SK-N-DZ (cell line): ENCODE data around the gene SLC6A3.

Experiments used
- DNase-seq: peaks from one replicate; pipeline ENCODE4 v3.0.0-alpha.2; 2015; ENCODE audit warnings: low spot score

The SLC6A3 gene

DNA sequence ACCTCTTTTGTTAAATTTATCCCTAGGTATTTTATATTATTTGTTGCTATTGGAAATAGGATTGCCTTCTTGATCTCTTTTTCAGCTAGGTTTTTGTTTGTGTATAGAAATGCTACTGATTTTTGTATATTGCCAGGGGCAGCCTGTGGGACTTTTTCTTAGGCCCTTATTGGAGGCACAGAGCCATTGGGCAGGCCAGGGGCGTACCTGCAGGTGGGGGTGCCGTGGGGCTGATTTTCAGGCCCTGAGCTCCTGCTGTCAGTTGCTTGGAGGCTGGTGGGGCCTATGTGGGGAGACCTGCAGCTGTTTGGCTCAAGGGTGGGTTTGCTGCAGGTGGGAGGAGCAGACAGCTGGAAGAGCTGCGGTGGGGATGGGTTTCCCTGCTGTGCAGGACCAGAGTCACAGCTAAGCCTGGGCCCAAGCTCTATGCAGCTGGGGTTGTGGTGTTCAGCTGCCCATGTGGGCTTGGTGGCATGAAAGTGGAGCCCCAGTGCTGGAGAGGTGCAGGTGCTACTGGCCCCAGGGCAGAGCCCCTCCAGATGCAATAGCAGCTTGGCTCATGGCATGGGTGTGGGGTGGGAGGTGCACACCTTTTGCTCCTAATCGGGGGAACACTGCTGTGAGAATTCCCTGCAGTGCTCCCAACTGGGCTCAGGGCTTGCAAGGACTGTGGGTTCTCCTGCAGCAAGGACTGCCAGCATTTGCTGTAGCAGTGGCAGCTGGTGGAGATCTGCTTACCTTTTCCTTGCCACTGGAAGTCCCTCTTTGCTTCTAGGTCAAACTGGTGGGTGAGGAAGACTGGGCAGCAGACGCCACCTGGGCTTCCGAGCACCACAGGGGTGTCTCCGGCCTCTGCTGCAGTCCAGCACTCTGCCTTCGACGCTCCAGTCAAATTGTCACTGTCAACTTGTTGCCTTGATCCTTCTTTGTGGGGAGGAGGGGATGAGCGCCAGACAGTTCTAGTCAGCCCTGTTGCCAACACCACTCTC is 92.7 kb downstream of the SLC6A3 start:
- DNase-seq: no peak

DNA sequence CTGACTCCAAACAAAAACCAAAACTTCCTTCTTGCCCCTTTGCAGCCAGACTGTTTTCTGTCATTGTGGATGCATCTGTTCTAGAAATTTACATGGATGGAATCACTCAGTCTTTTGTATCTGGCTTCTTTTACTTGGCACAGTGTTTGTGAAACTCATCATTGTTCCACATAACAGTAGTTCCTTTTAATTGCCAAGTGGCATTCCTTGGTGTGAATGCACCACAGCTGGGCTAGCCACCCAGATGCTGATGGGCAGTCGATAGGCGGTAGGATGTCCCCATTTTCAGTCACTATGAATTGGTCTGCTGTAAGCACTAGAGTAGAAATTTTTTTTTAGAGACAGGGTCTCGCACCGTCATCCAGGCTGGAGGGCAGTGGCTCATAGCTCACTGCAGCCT is 94.1 kb downstream of the SLC6A3 start:
- no peak for DNase-seq

DNA sequence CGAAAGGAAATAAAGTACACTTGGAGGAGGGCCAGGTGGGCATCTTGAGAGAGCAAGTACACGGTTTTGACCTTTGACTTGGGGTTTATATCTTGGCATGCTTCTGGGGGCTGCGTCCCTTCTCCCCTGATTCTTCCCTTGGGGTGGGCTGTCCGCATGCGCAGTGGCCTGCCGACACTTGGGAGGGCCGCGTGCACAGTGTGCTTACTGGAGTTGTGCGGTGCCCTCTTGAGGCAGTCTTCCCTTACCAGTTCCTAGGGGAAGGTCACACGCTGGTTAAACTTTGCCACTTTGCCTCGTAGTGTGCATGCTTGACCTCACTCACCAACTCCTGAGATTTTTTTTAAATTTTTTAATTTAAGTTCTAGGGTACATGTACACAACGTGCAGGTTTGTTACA is 96.0 kb downstream of the SLC6A3 start:
- no peak for DNase-seq

DNA sequence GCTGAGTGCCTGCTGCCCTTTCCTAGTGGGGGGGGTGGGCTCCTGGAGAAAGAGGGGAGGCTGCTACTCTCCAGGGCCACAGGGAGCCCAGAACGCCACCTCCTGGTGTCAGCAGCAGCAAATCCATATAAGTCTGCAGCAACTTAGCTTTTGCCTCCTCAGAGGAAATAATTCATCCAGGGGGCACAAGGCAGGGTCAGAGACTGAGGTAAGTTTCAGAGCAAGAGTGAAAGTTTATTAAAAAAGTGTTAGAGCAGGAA is 96.3 kb downstream of the SLC6A3 start:
- no peak for DNase-seq

DNA sequence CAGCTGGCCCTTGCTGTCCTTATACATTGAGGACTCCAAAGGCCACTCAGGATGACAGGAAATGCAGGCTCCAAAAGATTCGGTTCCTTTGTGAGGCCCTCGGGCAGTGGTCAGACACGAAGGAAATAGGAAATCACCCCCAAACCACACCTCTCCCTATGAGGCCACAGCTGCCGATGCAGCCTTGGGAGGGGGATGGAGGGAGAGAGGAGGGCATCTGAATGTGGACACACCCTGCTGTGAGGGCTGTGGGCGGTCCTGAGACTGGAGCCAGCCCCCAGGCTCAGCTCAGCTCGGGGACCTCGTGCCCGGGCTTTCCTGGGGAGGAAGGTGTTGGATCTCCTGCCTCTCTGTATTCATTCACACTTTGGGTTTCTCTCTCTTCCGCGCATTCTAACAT is 97.7 kb downstream of the SLC6A3 start:
- no peak for DNase-seq

DNA sequence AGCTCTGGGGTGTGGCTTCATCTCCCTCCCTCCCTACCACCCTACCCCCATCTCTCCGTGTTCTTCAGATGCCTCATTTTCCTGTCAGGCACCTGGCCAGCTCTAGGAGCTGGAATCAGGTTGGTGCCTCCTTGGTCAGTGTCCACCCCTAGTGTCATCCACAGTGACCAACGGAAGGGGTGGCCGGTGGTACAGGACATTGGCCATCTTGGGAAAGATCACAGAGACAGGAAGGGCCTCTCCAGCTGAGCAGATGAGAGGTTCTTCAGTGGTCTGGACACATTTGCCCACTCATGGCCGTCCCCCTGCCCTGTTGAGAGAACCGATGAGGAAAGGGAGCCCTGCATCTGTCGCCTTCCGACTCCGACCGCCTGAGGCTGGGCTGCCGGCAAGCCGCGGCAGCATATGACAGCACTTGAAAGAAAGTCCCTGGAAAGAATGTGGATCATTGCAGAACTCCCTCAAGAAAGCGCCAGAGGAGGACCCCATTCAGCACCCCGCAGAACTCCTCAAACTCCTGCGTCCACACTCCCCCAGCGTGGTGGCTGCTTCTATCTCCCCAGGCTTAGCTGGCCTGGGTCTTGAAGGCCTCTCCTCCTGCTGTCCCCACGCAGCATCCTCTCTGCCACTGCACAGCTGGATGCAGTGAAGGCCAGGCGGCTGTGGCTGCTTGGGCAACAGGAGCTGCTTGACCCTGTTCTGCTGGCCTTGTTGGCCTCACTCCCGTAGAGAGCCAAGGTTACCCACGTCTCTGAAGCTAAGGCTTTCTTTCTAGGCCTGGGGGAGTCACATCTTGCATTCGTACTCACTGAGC is 98.4 kb downstream of the SLC6A3 start:
- no peak for DNase-seq

DNA sequence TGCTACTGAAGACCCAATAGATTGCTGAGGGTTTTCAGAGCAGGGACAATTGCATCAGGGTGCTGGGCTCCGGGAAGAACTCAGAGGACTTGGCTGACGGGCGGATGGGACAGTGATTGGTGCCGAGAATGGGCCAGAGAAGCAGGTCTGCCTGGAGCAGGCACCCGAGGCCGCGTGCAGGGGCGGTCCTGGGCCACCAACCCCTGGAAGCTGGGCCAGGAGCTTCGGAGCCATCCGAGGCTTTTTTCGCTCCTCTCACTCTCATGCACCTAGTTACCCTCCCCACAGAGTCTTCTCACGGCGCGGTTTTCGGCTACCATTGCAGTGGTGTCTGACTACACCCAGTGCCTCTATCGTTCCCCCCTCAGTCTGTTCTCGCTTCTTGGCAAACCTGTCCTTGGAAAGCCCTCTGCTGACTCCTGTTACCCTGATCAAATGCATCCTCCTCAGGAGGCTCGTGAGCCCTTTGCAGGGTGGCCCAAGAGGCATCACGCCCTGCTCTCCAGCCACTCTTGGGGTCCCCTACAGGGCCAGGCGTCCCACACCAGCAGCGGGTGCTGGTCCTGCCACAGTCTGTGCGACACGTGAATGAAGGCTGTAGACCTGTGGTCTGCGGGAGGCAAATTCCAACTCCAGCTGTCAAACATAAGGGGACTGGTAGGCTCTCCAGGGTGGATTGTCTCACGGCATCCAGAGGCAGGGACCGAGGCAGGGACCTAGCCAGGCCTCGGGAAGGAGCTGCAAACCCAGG is 99.2 kb downstream of the SLC6A3 start:
- DNase-seq: no peak

DNA sequence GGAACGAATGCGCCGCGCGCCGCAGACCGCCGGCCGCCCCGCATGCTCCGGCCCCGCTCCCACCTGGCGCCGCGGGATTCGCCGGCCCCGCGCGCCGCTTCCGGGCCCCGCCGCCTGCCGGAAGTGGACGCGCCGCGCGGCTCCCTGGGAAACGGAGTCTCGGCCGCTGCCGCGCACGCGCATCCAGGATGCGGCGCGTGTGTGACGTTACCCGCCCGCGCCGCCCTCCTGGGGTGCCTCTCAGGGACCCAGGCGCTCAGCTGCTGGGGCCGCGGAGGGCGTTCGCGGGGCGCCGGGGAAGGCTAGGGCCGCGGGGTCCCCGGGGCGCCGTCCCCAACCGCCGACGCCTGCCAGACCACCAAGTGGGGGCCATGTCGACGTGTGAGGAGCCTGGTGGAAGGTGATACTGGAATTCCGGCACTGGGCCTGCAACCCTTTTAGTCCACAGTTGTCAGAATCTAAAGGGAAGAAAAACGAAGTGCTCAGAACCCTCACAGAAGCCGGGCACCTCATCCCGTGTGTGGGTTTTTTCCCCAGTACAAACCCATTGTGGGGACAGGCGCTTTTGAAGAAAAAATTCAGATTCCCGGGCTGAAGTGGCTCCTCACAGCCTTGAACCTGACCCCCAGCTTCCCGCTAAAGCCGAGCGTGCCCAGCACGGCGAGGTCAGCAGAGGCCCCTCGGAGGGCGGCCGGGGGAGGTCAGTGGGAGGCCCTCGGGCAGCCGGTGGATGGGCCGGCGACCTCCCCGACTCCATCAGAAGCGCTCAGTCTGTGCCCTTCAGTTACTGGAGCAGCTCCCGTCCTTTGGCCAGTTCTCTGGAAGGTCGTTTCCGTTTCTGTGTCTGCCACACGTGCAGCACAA is 100.0 kb downstream of the SLC6A3 start, which contains the start of gene CLPTM1L:
TSS of gene CLPTM1L (minus strand) at position 125 of the 864 bp plus-strand sequence. CDS start 258 bp downstream, outside the sequence.
- peak; percentile 76 for DNase-seq

DNA sequence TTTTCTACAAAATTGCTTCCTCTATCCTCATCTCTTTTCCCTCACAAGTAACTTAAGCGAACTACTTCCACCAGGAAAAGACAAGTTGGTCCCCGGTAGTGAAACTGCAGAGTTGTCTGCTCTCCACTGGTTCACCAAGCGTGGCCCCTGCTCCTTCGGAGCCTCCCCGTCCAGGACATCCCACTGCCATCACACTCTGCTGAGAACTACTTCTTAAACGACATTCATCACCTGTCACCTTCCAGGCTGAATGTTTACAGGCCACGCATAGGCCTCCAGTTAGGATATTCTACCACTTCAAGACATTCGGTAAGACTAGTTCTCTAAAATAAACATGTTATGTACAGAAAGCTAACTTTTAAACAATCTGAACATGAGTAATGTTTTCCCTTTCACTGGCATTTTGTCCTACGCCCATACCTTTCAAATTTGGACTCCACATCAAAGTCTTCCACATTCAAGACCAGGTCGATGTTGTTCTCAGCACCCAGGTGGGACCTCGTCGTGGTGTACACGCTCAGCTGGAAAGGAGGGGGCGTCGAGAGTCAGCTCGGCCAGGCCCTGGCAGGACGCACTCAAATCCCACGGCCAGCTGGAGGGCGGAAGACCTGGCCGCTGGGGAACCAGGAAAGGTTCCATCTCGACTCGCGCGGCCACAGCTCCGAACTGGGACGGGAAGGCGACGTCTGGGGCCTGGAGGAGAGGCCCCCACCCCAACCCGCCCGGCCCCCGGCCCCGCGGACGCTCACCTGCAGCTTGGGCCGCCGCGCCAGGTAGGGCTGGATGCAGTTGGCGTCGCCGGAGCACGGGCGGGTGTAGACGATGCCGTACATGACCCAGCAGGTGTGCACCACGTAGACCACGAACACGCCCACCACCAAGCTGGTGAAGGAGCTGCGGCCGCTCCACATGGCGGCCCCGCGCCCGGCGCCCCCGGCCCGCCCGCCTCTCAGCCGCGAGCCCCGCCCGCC is 101.0 kb downstream of the SLC6A3 start:
- no peak for DNase-seq

DNA sequence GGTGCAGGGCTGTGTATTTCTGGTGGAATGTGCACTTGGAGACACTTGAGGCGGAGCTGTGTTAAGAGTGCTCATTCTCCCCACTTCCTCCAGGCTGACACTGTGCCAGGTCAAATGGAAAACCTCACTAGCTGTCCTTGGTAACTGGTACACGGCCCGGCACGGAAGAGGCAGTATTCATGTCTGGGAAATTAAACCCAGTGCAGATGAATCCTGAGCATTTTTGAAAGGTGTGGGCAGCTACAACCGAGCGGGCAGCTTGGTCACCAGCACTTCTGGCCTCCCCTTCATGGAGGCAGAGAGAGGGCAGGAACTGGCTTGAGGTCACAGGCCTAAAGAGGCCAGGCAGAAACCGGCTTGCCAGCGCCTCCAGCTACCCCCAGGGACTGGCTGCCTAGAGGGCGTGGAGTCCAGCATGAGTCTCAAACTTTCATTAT is 101.9 kb downstream of the SLC6A3 start:
- no peak for DNase-seq
